IPS-NIHi7 (cell line): ENCODE measurements around the gene DNAI2.
"Not testable (repeated sequence)": the region's sequence is repeated elsewhere in the genome, so short reads cannot be mapped to it uniquely, and the experiment has no call there.

ENCODE experiments used
- DNase-seq: peaks from one replicate; pipeline ENCODE4 v3.0.0; 2012; ENCODE audit warnings: mixed read lengths; ENCODE audit errors: extremely low spot score

DNAI2 gene

GRCh38 chr17:74276051-74276476 is 2.0 kb downstream of the DNAI2 start:
- no peak for DNase-seq

- no peak for DNase-seq
These were observed 2.5 kb downstream of the DNAI2 start for GRCh38 chr17:74276541-74277009.

- DNase-seq, result no peak
These were observed 3.9 kb downstream of the DNAI2 start for GRCh38 chr17:74277935-74278334.

GRCh38 chr17:74279617-74280016 is 5.6 kb downstream of the DNAI2 start:
- not testable (repeated sequence) for DNase-seq

GRCh38 chr17:74280093-74280513 is 6.1 kb downstream of the DNAI2 start:
- no peak for DNase-seq

- no peak for DNase-seq
These were observed 7.8 kb downstream of the DNAI2 start for GRCh38 chr17:74281799-74282198.

GRCh38 chr17:74282274-74282586 is 8.2 kb downstream of the DNAI2 start:
- DNase-seq, result not testable (repeated sequence)

GRCh38 chr17:74282587-74283370 is 8.7 kb downstream of the DNAI2 start:
- no peak for DNase-seq

- DNase-seq, result no peak
These were observed 9.3 kb downstream of the DNAI2 start for GRCh38 chr17:74283371-74283673.

GRCh38 chr17:74287031-74287602 is 13.1 kb downstream of the DNAI2 start:
- no peak for DNase-seq

GRCh38 chr17:74288785-74289184 is 14.8 kb downstream of the DNAI2 start:
- DNase-seq, result no peak

GRCh38 chr17:74289688-74290087 is 15.7 kb downstream of the DNAI2 start:
- no peak for DNase-seq

- DNase-seq, result no peak
These were observed 16.3 kb downstream of the DNAI2 start for GRCh38 chr17:74290340-74290739.

GRCh38 chr17:74292495-74292894 is 18.5 kb downstream of the DNAI2 start:
- DNase-seq, result no peak

GRCh38 chr17:74295625-74296547 is 21.9 kb downstream of the DNAI2 start:
- no peak for DNase-seq

GRCh38 chr17:74296548-74296936 is 22.5 kb downstream of the DNAI2 start:
- DNase-seq, result peak; percentile 75

- no peak for DNase-seq
These were observed 23.9 kb downstream of the DNAI2 start for GRCh38 chr17:74297941-74298340.

GRCh38 chr17:74298778-74299177 is 24.7 kb downstream of the DNAI2 start:
- no peak for DNase-seq

- DNase-seq, result no peak
These were observed 25.4 kb downstream of the DNAI2 start for GRCh38 chr17:74299226-74300009.

- no peak for DNase-seq
These were observed 29.3 kb downstream of the DNAI2 start for GRCh38 chr17:74303305-74303704.

GRCh38 chr17:74304184-74304583 is 30.1 kb downstream of the DNAI2 start:
- DNase-seq, result no peak
